GM23338 (cell line): ENCODE data around the gene PPIL1. TPM values are rescaled to one million over a fixed set of nuclear protein-coding genes. Genes with fewer than 3 reads are reported as not detected.

Experiments
- ATAC-seq: fragments of 200-7000 bp; cut with Tn5 transposase; 3 replicates; pipeline ENCODE4 v1.9.1; 2020
- DNase-seq: peaks from one replicate; pipeline ENCODE4 v3.0.0-alpha.2; 2015; ENCODE audit warnings: low spot score
- H2AFZ ChIP-seq: fragments of 200-600 bp; sonication (generic); 2 replicates; pipeline ENCODE4 v1.8.0; 2016; ENCODE audit warnings: antibody characterized with exemption, mild to moderate bottlenecking, moderate library complexity
- H3F3A ChIP-seq: fragments of 200-600 bp; sonication (generic); replicated peaks from 2 replicates; pipeline ENCODE4 v1.8.0; 2017; ENCODE audit warnings: antibody characterized with exemption, mixed run types, low read depth
- H3K27ac ChIP-seq: fragments of 200-600 bp; sonication (generic); 2 replicates; pipeline ENCODE4 v1.6.1; 2016; ENCODE audit warnings: low read depth
- H3K27me3 ChIP-seq: fragments of 200-600 bp; sonication (generic); 2 replicates; pipeline ENCODE4 v1.8.0; 2016; ENCODE audit warnings: mild to moderate bottlenecking, mixed run types, moderate library complexity; ENCODE audit not compliant: insufficient read depth
- H3K36me3 ChIP-seq: fragments of 200-600 bp; sonication (generic); 2 replicates; pipeline ENCODE4 v1.8.0; 2016; ENCODE audit warnings: mild to moderate bottlenecking; ENCODE audit not compliant: insufficient read depth
- H3K4me1 ChIP-seq: fragments of 200-600 bp; sonication (generic); 2 replicates; pipeline ENCODE4 v1.8.0; 2016; ENCODE audit warnings: mild to moderate bottlenecking, moderate library complexity; ENCODE audit not compliant: insufficient read depth
- H3K4me2 ChIP-seq: fragments of 200-600 bp; sonication (generic); 2 replicates; pipeline ENCODE4 v1.7.1; 2017; ENCODE audit warnings: mixed run types
- H3K4me3 ChIP-seq: fragments of 200-600 bp; sonication (generic); 2 replicates; pipeline ENCODE4 v1.6.1; 2016; ENCODE audit warnings: mixed run types
- H3K79me2 ChIP-seq: fragments of 200-600 bp; sonication (generic); replicated peaks from 2 replicates; pipeline ENCODE4 v1.8.0; 2017; ENCODE audit warnings: mild to moderate bottlenecking; ENCODE audit not compliant: insufficient read depth
- H3K9me2 ChIP-seq: fragments of 200-600 bp; sonication (generic); 2 replicates; pipeline ENCODE4 v1.8.0; 2017; ENCODE audit not compliant: insufficient read depth
- H4K20me1 ChIP-seq: fragments of 200-600 bp; sonication (generic); replicated peaks from 2 replicates; pipeline ENCODE4 v1.8.0; 2017; ENCODE audit warnings: mild to moderate bottlenecking; ENCODE audit not compliant: insufficient read depth
- H3K27ac Mint-ChIP-seq: 2 replicates; pipeline ENCODE4 v1.8.0; 2020; ENCODE audit warnings: inconsistent platforms, mild to moderate bottlenecking, moderate library complexity, mixed read lengths
- H3K27me3 Mint-ChIP-seq: 3 replicates; pipeline ENCODE4 v1.8.0; 2022; ENCODE audit warnings: low read depth, mild to moderate bottlenecking, moderate library complexity, mixed read lengths, inconsistent platforms; ENCODE audit not compliant: insufficient read depth, poor library complexity
- H3K36me3 Mint-ChIP-seq: 3 replicates; pipeline ENCODE4 v1.8.0; 2021; ENCODE audit warnings: low read depth, mild to moderate bottlenecking, inconsistent platforms, moderate library complexity, mixed read lengths
- H3K4me1 Mint-ChIP-seq: 3 replicates; pipeline ENCODE4 v1.8.0; 2020; ENCODE audit warnings: mild to moderate bottlenecking, inconsistent platforms, mixed read lengths
- H3K4me3 Mint-ChIP-seq: 3 replicates; pipeline ENCODE4 v1.8.0; 2021; ENCODE audit warnings: moderate library complexity, mild to moderate bottlenecking, inconsistent platforms, mixed read lengths
- H3K9me3 Mint-ChIP-seq: 3 replicates; pipeline ENCODE4 v1.8.0; 2020; ENCODE audit warnings: moderate library complexity, mild to moderate bottlenecking, inconsistent platforms, mixed read lengths
- CREB1 ChIP-seq: fragments of 250-450 bp; sonication (Bioruptor Pico); IDR thresholded peaks from 2 replicates; pipeline ENCODE4 v1.5.0; 2020; ENCODE audit warnings: low read depth, mild to moderate bottlenecking, moderate library complexity
- EZH2 ChIP-seq: fragments of 200-600 bp; sonication (generic); IDR thresholded peaks from one replicate; pipeline ENCODE4 v1.8.0; 2017; ENCODE audit warnings: antibody characterized with exemption, mild to moderate bottlenecking, low read depth; ENCODE audit not compliant: unreplicated experiment
- EZH2phosphoT487 ChIP-seq: fragments of 200-600 bp; sonication (generic); IDR thresholded peaks from one replicate; pipeline ENCODE4 v1.8.1; 2018; ENCODE audit warnings: antibody characterized with exemption; ENCODE audit not compliant: unreplicated experiment
- JUNB ChIP-seq: IDR thresholded peaks from one replicate; pipeline ENCODE4 v1.6.1; 2016; ENCODE audit warnings: antibody characterized with exemption; ENCODE audit not compliant: unreplicated experiment
- NANOG ChIP-seq: IDR thresholded peaks from 2 replicates; pipeline ENCODE4 v1.6.1; 2016; ENCODE audit warnings: antibody characterized with exemption, borderline replicate concordance
- POLR2AphosphoS5 ChIP-seq: IDR thresholded peaks from 2 replicates; pipeline ENCODE4 v1.6.1; 2016; ENCODE audit warnings: antibody characterized with exemption, low read depth
- STAT1 ChIP-seq: IDR thresholded peaks from one replicate; pipeline ENCODE4 v1.6.1; 2016; ENCODE audit warnings: antibody characterized with exemption; ENCODE audit not compliant: unreplicated experiment
- ZNF114 ChIP-seq: fragments of 250-450 bp; sonication (Bioruptor Pico); IDR thresholded peaks from 2 replicates; pipeline ENCODE4 v1.5.0; 2020; ENCODE audit warnings: mild to moderate bottlenecking, moderate library complexity
- ZNF331 ChIP-seq: fragments of 250-450 bp; sonication (Bioruptor Pico); IDR thresholded peaks from 2 replicates; pipeline ENCODE4 v1.5.0; 2020; ENCODE audit warnings: low read depth, mild to moderate bottlenecking, moderate library complexity
- polyA plus RNA-seq: library from polyadenylated mRNA; unstranded; fragments of >200 nt; fragmentation: Nextera tagmentation; extraction: Ambion mirVana; gene quantifications from 2 replicates; pipeline ENCODE4 v1.2.1, GENCODE V29; 2016
- total RNA-seq: library from RNA; depleted of rRNA; stranded (reverse); fragments of >200 nt; shearing (Covaris generic); gene quantifications from 2 replicates; pipeline ENCODE4 v1.2.3, GENCODE V29; 2014
- TF ChIP-seq, protein P1 (sequence below): IDR thresholded peaks from one replicate; pipeline ENCODE4 v1.6.1; 2018; ENCODE audit warnings: antibody characterized with exemption; ENCODE audit not compliant: unreplicated experiment
- TF ChIP-seq, protein P2 (sequence below), 2 experiments: fragments of 200-600 bp in 1 of 2; sonication (generic) in 1 of 2; conservative IDR thresholded peaks; 2 replicates each; pipeline versions ENCODE4 v1.5.1 to v1.6.1; 2016 to 2017; ENCODE audit warnings: antibody characterized with exemption in 2 of 2, low read depth in 2 of 2, mild to moderate bottlenecking in 2 of 2, moderate library complexity in 1 of 2
- TF ChIP-seq, protein P3 (sequence below): IDR thresholded peaks from 2 replicates; pipeline ENCODE4 v1.6.1; 2016; ENCODE audit warnings: antibody characterized with exemption
- TF ChIP-seq, protein P4 (sequence below): fragments of 250-450 bp; sonication (Bioruptor Pico); IDR thresholded peaks from 2 replicates; pipeline ENCODE4 v1.5.0; 2020; ENCODE audit warnings: mild to moderate bottlenecking, moderate library complexity

Gene PPIL1
- total and polyA plus RNA-seq, 2 experiments from 2014 or later = 57.3 to 79.4 TPM

DNA sequence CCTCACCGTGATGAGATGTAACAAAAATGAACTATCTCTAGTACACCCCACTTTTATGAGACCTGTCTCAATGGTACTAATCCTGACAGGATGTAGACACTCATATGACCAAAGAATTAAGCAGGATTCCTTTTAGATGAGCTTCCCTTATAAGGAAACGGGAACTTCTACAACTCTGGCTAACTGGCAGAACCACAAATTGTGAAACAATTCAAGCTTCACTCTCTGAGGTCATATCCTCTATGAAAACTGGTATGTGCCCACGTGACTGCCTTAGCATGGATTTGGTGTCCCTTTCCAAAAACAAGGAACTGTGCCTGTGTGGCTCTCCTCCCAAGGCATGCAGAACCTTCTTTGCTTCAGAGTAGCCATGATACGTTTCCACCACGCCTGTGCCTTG, 21.3 kb downstream of the PPIL1 start:
- Mint-ChIP-seq H3K27me3 (peaks cover 11% of the 10 kb centered on the region), H3K4me3 (no peak overlapping the region), H3K36me3 (peaks cover 49% of the 10 kb centered on the region), H3K9me3 (peaks cover 9% of the 10 kb centered on the region; the same call in 2 of the 3 replicates), H3K4me1 (peaks cover 36% of the 10 kb centered on the region), H3K27ac (no peak overlapping the region)
- H3K4me1 ChIP-seq = peaks cover 16% of the 10 kb centered on the region
- no peak overlapping the region for H3K27ac ChIP-seq
- H3K79me2 ChIP-seq = peaks cover 20% of the 10 kb centered on the region
- TF ChIP-seq EZH2phosphoT487 (no peak), NANOG (no peak), EZH2 (no peak), POLR2AphosphoS5 (no peak), ZNF331 (CRISPR knock-in tag) (no peak), STAT1 (no peak), ZNF114 (CRISPR knock-in tag) (no peak), CREB1 (CRISPR knock-in tag) (no peak), JUNB (no peak)
- TF ChIP-seq, protein P1, sequence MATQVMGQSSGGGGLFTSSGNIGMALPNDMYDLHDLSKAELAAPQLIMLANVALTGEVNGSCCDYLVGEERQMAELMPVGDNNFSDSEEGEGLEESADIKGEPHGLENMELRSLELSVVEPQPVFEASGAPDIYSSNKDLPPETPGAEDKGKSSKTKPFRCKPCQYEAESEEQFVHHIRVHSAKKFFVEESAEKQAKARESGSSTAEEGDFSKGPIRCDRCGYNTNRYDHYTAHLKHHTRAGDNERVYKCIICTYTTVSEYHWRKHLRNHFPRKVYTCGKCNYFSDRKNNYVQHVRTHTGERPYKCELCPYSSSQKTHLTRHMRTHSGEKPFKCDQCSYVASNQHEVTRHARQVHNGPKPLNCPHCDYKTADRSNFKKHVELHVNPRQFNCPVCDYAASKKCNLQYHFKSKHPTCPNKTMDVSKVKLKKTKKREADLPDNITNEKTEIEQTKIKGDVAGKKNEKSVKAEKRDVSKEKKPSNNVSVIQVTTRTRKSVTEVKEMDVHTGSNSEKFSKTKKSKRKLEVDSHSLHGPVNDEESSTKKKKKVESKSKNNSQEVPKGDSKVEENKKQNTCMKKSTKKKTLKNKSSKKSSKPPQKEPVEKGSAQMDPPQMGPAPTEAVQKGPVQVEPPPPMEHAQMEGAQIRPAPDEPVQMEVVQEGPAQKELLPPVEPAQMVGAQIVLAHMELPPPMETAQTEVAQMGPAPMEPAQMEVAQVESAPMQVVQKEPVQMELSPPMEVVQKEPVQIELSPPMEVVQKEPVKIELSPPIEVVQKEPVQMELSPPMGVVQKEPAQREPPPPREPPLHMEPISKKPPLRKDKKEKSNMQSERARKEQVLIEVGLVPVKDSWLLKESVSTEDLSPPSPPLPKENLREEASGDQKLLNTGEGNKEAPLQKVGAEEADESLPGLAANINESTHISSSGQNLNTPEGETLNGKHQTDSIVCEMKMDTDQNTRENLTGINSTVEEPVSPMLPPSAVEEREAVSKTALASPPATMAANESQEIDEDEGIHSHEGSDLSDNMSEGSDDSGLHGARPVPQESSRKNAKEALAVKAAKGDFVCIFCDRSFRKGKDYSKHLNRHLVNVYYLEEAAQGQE = no peak
- TF ChIP-seq, protein P2, sequence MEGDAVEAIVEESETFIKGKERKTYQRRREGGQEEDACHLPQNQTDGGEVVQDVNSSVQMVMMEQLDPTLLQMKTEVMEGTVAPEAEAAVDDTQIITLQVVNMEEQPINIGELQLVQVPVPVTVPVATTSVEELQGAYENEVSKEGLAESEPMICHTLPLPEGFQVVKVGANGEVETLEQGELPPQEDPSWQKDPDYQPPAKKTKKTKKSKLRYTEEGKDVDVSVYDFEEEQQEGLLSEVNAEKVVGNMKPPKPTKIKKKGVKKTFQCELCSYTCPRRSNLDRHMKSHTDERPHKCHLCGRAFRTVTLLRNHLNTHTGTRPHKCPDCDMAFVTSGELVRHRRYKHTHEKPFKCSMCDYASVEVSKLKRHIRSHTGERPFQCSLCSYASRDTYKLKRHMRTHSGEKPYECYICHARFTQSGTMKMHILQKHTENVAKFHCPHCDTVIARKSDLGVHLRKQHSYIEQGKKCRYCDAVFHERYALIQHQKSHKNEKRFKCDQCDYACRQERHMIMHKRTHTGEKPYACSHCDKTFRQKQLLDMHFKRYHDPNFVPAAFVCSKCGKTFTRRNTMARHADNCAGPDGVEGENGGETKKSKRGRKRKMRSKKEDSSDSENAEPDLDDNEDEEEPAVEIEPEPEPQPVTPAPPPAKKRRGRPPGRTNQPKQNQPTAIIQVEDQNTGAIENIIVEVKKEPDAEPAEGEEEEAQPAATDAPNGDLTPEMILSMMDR (conservative IDR thresholded peaks at IDR 0.05; ENCODE audit: low read depth in 2 of 2) = no peak
- TF ChIP-seq, protein P3, sequence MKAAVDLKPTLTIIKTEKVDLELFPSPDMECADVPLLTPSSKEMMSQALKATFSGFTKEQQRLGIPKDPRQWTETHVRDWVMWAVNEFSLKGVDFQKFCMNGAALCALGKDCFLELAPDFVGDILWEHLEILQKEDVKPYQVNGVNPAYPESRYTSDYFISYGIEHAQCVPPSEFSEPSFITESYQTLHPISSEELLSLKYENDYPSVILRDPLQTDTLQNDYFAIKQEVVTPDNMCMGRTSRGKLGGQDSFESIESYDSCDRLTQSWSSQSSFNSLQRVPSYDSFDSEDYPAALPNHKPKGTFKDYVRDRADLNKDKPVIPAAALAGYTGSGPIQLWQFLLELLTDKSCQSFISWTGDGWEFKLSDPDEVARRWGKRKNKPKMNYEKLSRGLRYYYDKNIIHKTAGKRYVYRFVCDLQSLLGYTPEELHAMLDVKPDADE = no peak
- TF ChIP-seq, protein P4, sequence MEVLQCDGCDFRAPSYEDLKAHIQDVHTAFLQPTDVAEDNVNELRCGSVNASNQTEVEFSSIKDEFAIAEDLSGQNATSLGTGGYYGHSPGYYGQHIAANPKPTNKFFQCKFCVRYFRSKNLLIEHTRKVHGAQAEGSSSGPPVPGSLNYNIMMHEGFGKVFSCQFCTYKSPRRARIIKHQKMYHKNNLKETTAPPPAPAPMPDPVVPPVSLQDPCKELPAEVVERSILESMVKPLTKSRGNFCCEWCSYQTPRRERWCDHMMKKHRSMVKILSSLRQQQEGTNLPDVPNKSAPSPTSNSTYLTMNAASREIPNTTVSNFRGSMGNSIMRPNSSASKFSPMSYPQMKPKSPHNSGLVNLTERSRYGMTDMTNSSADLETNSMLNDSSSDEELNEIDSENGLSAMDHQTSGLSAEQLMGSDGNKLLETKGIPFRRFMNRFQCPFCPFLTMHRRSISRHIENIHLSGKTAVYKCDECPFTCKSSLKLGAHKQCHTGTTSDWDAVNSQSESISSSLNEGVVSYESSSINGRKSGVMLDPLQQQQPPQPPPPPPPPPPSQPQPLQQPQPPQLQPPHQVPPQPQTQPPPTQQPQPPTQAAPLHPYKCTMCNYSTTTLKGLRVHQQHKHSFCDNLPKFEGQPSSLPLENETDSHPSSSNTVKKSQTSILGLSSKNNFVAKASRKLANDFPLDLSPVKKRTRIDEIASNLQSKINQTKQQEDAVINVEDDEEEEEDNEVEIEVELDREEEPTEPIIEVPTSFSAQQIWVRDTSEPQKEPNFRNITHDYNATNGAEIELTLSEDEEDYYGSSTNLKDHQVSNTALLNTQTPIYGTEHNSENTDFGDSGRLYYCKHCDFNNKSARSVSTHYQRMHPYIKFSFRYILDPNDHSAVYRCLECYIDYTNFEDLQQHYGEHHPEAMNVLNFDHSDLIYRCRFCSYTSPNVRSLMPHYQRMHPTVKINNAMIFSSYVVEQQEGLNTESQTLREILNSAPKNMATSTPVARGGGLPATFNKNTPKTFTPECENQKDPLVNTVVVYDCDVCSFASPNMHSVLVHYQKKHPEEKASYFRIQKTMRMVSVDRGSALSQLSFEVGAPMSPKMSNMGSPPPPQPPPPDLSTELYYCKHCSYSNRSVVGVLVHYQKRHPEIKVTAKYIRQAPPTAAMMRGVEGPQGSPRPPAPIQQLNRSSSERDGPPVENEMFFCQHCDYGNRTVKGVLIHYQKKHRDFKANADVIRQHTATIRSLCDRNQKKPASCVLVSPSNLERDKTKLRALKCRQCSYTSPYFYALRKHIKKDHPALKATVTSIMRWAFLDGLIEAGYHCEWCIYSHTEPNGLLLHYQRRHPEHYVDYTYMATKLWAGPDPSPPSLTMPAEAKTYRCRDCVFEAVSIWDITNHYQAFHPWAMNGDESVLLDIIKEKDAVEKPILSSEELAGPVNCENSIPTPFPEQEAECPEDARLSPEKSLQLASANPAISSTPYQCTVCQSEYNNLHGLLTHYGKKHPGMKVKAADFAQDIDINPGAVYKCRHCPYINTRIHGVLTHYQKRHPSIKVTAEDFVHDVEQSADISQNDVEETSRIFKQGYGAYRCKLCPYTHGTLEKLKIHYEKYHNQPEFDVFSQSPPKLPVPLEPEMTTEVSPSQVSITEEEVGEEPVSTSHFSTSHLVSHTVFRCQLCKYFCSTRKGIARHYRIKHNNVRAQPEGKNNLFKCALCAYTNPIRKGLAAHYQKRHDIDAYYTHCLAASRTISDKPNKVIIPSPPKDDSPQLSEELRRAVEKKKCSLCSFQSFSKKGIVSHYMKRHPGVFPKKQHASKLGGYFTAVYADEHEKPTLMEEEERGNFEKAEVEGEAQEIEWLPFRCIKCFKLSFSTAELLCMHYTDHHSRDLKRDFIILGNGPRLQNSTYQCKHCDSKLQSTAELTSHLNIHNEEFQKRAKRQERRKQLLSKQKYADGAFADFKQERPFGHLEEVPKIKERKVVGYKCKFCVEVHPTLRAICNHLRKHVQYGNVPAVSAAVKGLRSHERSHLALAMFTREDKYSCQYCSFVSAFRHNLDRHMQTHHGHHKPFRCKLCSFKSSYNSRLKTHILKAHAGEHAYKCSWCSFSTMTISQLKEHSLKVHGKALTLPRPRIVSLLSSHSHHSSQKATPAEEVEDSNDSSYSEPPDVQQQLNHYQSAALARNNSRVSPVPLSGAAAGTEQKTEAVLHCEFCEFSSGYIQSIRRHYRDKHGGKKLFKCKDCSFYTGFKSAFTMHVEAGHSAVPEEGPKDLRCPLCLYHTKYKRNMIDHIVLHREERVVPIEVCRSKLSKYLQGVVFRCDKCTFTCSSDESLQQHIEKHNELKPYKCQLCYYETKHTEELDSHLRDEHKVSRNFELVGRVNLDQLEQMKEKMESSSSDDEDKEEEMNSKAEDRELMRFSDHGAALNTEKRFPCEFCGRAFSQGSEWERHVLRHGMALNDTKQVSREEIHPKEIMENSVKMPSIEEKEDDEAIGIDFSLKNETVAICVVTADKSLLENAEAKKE (CRISPR knock-in tag) = no peak
- H3F3A ChIP-seq = peaks cover 22% of the 10 kb centered on the region
- H3K9me2 ChIP-seq = no peaks in the 10 kb centered on the region
- H4K20me1 ChIP-seq = peaks cover 10% of the 10 kb centered on the region
- no peak overlapping the region for H3K4me2 ChIP-seq
- H3K27me3 ChIP-seq = no peaks in the 10 kb centered on the region
- DNase-seq = no peak
- H3K4me3 ChIP-seq = no peak overlapping the region
- no peak overlapping the region for H2AFZ ChIP-seq
- H3K36me3 ChIP-seq = peaks cover 24% of the 10 kb centered on the region
- ATAC-seq = no peak
